Measurements from ENCODE around the gene CREB3L1.

The CREB3L1 gene

DNA sequence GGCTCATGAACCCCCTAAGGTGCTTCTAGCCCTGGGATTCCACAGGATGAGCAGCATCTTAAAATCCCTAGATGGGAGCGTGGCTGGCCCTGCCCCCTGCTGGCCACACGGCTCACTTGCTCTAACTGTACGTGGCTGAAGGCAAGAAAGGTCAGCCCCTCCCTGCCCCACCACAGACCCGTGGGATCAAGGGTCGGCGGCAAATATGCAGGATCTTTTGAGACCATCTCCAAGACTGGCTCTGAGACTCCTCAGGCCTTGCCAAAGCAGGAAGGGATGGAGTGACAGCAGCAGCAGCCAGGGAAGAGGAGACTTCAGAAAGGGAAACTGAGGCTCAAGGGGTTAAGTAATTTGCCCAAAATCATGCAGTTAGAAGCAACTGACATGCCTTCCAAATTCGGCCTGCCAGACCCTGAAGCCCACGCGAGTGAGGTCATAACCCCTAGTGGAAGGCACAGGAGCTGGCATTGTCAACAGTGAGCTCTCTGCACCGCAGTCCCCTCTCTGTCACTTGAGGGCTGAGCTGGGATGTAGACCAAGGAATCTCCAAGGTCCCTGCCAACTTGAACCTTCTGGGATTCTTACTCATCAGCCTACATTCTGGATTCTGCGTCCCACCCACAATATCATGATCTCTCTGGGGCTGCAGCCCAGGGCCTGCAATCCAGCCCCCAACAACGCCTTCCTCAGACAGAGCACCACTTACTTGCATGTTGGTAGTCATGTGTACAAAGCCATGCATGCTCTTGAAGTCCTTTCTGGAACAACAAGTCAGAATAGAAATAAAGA, 31.4 kb downstream of the CREB3L1 start:
- in situ Hi-C loops (cut with HindIII; ENCODE audit: low sequenced_read_pairs), result no loop called here
- TF ChIP-seq, protein P1, sequence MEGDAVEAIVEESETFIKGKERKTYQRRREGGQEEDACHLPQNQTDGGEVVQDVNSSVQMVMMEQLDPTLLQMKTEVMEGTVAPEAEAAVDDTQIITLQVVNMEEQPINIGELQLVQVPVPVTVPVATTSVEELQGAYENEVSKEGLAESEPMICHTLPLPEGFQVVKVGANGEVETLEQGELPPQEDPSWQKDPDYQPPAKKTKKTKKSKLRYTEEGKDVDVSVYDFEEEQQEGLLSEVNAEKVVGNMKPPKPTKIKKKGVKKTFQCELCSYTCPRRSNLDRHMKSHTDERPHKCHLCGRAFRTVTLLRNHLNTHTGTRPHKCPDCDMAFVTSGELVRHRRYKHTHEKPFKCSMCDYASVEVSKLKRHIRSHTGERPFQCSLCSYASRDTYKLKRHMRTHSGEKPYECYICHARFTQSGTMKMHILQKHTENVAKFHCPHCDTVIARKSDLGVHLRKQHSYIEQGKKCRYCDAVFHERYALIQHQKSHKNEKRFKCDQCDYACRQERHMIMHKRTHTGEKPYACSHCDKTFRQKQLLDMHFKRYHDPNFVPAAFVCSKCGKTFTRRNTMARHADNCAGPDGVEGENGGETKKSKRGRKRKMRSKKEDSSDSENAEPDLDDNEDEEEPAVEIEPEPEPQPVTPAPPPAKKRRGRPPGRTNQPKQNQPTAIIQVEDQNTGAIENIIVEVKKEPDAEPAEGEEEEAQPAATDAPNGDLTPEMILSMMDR (IDR thresholded peaks at IDR 0.05; ENCODE audit: low read depth, low read length), result peak; percentile 90
- DNase-seq (ENCODE audit: low read depth, low spot score), result peak; percentile 68

DNA sequence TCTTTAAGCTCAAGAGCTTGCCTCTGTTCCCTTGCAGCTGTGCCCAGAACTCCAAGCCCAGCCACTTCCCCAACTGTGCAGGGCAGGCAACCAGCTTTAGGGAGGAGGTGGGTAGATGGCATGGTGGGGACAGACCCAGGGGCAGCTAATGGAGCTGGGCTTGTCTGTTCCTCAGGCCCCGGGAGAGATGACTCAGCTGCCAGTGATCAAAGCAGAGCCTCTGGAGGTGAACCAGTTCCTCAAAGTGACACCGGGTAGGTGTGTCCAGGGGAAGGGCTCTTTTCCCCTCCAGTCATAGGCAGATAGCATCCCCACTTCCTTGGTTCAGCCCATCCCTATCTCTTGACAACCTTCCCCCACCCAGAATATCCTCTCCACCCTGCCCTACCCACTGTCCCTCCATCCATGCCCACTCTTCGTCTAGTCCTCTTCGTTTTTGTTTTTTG, 32.4 kb downstream of the CREB3L1 start:
- H3K4me3 ChIP-seq (ENCODE audit: low read depth, low read length), result no peak overlapping the region
- DNase-seq (ENCODE audit: low read depth, low spot score), result no peak
- in situ Hi-C loops (cut with HindIII; ENCODE audit: low sequenced_read_pairs), result no loop called here
- TF ChIP-seq, protein P1 (IDR thresholded peaks at IDR 0.05; ENCODE audit: low read depth, low read length), result no peak

More for the DNA sequence above, 31.4 kb downstream of the CREB3L1 start:
- no peak overlapping the region for H3K4me3 ChIP-seq (ENCODE audit: low read depth, low read length)

DNA sequence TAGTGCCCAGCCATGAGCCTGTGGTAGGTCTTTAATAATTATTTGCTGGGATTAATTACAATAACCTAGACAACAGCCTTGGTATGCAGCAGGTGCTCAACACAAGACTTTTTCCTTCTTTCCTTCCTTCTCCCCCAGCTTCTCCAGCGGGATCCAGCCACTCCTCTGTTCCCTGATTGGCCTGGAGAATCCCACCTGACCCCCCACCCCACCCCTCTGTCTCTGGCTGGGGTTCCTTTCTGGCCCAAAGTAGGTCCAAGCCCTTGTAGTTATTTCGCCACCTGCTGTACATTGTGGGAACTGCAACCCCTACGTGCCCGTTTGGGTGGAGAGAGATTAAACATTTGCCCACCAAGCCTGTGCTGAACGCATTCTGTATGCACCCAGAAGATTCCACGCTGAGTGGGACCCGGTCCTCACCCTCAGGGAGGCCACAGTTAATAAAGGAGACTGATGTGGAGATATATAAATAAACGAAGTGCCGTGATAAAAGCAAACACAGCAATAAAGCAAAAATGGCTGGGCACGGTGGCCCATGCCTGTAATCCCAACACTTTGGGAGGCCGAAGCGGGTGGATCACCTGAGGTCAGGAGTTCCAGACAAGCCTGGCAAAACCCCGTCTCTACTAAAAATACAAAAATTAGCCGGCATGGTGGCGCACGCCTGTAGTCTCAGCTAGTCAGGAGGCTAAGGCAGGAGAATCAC, 37.7 kb downstream of the CREB3L1 start:
- in situ Hi-C loops (cut with HindIII; ENCODE audit: low sequenced_read_pairs), result no loop called here

DNA sequence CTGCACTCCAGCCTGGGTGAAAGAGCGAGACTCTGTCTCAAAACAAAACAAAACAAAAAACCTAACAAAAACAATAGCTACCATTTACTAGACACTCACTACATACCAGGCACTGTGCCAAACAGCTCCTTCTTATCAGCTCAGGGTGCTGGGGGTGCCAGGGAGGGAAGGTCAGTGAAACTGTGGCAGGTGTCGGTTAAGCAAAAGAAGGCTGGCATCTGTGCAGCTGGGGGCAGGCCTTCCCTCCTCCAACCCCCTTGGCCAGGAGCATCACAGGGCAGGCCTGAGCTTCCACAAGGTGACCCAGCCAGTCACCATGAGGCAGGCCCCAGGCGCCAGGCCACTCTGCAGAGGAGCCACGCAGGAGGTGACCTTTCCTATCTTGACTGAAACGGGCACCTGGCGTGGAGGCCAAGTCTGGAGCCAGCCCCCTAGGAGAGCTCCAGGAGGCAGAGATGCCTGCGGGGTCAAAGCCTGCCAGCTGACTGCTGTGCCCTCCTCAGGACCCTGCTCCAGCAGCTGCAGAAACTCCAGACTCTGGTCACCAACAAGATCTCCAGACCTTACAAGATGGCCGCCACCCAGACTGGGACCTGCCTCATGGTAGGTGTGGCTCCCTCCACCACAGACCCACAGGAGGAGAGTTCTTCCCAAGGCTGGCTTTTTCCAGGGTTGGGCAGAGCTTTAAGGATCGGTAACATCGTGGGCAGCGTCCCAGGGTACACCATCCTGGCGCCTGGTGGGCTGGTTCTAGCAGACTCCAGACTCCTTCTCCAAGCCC, 38.5 kb downstream of the CREB3L1 start:
- in situ Hi-C loops (cut with HindIII; ENCODE audit: low sequenced_read_pairs), result no loop called here
- no peak for DNase-seq (ENCODE audit: low read depth, low spot score)
- no peak overlapping the region for H3K4me3 ChIP-seq (ENCODE audit: low read depth, low read length)
- TF ChIP-seq, protein P1 (IDR thresholded peaks at IDR 0.05; ENCODE audit: low read depth, low read length), result no peak

More for the DNA sequence above, 37.7 kb downstream of the CREB3L1 start:
- no peak overlapping the region for H3K4me3 ChIP-seq (ENCODE audit: low read depth, low read length)
- peak; percentile 82 for DNase-seq (ENCODE audit: low read depth, low spot score)
- TF ChIP-seq, protein P1 (IDR thresholded peaks at IDR 0.05; ENCODE audit: low read depth, low read length), result peak; percentile 94

DNA sequence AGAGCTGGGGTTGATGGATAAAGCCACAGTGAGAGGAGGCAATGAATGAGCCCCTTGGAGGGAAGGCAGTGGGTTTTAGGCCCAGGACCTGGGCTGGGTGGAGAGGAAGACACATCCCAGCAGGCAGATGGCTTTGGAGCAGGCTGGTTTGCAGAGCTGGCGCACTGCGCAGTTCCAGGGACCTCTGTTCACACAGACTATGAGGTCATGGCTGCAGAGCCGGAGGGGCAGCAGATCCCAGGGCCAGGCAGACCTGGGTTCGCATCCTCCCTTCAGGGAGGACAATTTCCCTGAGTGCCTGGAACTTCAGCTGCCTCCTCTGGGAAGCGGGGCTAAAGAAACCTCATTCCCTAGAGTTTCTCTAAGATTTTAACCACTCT, 41.6 kb downstream of the CREB3L1 start:
- in situ Hi-C loops (cut with HindIII; ENCODE audit: low sequenced_read_pairs), result no loop called here
- TF ChIP-seq, protein P1 (IDR thresholded peaks at IDR 0.05; ENCODE audit: low read depth, low read length), result no peak
- no peak overlapping the region for H3K4me3 ChIP-seq (ENCODE audit: low read depth, low read length)
- DNase-seq (ENCODE audit: low read depth, low spot score), result no peak

DNA sequence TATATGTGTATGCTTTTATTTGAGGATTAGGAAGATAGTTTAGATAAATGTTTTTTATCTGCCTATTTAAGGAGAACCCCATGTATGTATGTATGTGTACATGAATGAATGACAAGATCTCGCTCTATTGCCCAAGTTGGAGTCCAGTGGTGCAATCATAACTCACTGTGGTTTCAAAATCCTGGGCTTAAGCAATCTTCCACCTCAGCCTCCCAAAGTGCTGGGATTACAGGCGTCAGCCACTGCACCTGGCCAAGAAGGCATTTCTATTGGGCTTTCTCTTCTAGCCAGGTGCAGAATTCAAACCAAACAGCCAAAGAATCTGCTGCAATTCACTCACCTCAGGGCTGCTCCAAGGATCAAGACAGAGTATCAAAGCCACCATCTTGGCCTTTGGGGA, 44.3 kb downstream of the CREB3L1 start:
- in situ Hi-C loops (cut with HindIII; ENCODE audit: low sequenced_read_pairs), result no loop called here
- DNase-seq (ENCODE audit: low read depth, low spot score), result no peak
- H3K4me3 ChIP-seq (ENCODE audit: low read depth, low read length), result no peak overlapping the region
- TF ChIP-seq, protein P1 (IDR thresholded peaks at IDR 0.05; ENCODE audit: low read depth, low read length), result no peak
